Gastroesophageal sphincter (tissue), 4 donors: ENCODE results near the gene BIRC6. TPM values are rescaled to one million over a fixed set of nuclear protein-coding genes. Genes with fewer than 3 reads are reported as not detected.

Experiments used
- ATAC-seq: fragments of 150-250 bp; one replicate; pipeline ENCODE4 v1.9.1; 2016; ENCODE audit warnings: mild to moderate bottlenecking, moderate library complexity
- H3K27ac ChIP-seq, 4 donors: fragments of 200-600 bp; sonication (generic) in 3 of 4; 1 replicate in 3 of 4; 2 replicates in 1 of 4; pipeline ENCODE4 v1.5.1; 2016 to 2019
- H3K27me3 ChIP-seq: fragments of 200-600 bp; sonication (generic); one replicate; pipeline ENCODE4 v1.5.1; 2019
- H3K36me3 ChIP-seq, 2 donors: fragments of 200-600 bp; sonication (generic); one replicate each; pipeline ENCODE4 v1.5.1; 2019; ENCODE audit warnings: control low read depth in 1 of 2
- H3K4me1 ChIP-seq, 3 donors: fragments of 200-600 bp; sonication (generic); 1 replicate in 2 of 3; 2 replicates in 1 of 3; pipeline ENCODE4 v1.5.1; 2016 to 2019; ENCODE audit warnings: control low read depth in 2 of 3
- H3K4me3 ChIP-seq, 2 donors: fragments of 200-600 bp; sonication (generic); one replicate each; pipeline ENCODE4 v1.5.1; 2019; ENCODE audit warnings: mild to moderate bottlenecking in 1 of 2, moderate library complexity in 1 of 2
- H3K9me3 ChIP-seq, 3 donors: fragments of 200-600 bp; sonication (generic); one replicate each; pipeline ENCODE4 v1.5.1; 2017 to 2019; ENCODE audit warnings: control low read depth in 2 of 3
- EP300 ChIP-seq: sonication (generic); formaldehyde crosslinking; IDR thresholded peaks from one replicate; pipeline ENCODE4 v1.6.1; 2017; ENCODE audit warnings: antibody characterized with exemption, mild to moderate bottlenecking
- POLR2A ChIP-seq, 2 donors: fragments of 450-650 bp; IDR thresholded peaks; one replicate each; pipeline ENCODE4 v1.6.1; 2017; ENCODE audit warnings: antibody characterized with exemption in 2 of 2, mild to moderate bottlenecking in 2 of 2, moderate library complexity in 1 of 2
- POLR2AphosphoS5 ChIP-seq: sonication (generic); formaldehyde crosslinking; IDR thresholded peaks from one replicate; pipeline ENCODE4 v1.6.1; 2017; ENCODE audit warnings: antibody characterized with exemption
- WGBS, 2 donors: methylation state at CpG; one replicate each; pipeline ENCODE4 v1.1.5; 2018; ENCODE audit warnings: low coverage in 1 of 2; 5-methylcytosine and 5-hydroxymethylcytosine counted together
- total RNA-seq, 4 donors: library from RNA; depleted of rRNA; stranded (reverse); fragments of >200 nt; gene quantifications; one replicate each; pipeline ENCODE4 v1.1.0, GENCODE V29; 2016
- TF ChIP-seq, protein P1 (sequence below), 4 experiments: fragments of 200-600 bp in 2 of 4; fragments of 450-650 bp in 2 of 4; sonication (generic) in 1 of 4; IDR thresholded peaks; one replicate each; pipeline ENCODE4 v1.5.1; 2017 to 2019; ENCODE audit warnings: antibody characterized with exemption in 4 of 4, mild to moderate bottlenecking in 2 of 4, moderate library complexity in 2 of 4

BIRC6 gene
- total RNA-seq, 4 donors from 2014 or later: 69.5 to 168 (median 92.7) TPM

DNA sequence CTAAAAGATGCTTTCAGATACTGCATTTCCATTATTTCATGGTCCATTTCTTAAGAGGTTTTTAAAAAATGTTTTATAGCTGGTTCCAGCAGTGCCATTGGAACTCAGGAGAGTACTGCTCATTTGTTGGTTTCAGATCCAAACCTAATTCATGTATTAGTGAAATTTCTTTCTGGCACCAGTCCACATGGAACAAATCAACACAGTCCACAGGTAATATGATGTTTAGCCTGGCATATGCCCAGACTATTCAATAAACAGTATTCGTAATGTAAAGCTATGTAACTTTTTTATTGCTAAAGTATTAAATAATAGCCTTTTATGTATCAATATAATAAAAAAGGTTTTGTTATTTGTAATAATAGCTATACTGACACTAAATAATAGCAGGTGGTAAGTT, 134.5 kb downstream of the BIRC6 start:
- Histone ChIP-seq H3K4me3 (no peak overlapping the region), H3K27ac (no peak overlapping the region), H3K27me3 (no peaks in the 10 kb centered on the region), H3K4me1 (peaks cover 0 to 7% (median 0%) of the 10 kb centered on the region in 3 donors), H3K9me3 (no peaks in the 10 kb centered on the region), H3K36me3 (peaks cover 0 to 70% of the 10 kb centered on the region in 2 donors)
- no peak for TF ChIP-seq POLR2AphosphoS5
- TF ChIP-seq EP300: no peak
- no peak for TF ChIP-seq POLR2A (IDR thresholded peaks at IDR 0.05)
- TF ChIP-seq, protein P1, sequence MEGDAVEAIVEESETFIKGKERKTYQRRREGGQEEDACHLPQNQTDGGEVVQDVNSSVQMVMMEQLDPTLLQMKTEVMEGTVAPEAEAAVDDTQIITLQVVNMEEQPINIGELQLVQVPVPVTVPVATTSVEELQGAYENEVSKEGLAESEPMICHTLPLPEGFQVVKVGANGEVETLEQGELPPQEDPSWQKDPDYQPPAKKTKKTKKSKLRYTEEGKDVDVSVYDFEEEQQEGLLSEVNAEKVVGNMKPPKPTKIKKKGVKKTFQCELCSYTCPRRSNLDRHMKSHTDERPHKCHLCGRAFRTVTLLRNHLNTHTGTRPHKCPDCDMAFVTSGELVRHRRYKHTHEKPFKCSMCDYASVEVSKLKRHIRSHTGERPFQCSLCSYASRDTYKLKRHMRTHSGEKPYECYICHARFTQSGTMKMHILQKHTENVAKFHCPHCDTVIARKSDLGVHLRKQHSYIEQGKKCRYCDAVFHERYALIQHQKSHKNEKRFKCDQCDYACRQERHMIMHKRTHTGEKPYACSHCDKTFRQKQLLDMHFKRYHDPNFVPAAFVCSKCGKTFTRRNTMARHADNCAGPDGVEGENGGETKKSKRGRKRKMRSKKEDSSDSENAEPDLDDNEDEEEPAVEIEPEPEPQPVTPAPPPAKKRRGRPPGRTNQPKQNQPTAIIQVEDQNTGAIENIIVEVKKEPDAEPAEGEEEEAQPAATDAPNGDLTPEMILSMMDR (IDR thresholded peaks at IDR 0.05): no peak
- ATAC-seq: no peak
- WGBS, 2 donors: 55 to 95% methylated on average over 1 of the region's 1 CpG

DNA sequence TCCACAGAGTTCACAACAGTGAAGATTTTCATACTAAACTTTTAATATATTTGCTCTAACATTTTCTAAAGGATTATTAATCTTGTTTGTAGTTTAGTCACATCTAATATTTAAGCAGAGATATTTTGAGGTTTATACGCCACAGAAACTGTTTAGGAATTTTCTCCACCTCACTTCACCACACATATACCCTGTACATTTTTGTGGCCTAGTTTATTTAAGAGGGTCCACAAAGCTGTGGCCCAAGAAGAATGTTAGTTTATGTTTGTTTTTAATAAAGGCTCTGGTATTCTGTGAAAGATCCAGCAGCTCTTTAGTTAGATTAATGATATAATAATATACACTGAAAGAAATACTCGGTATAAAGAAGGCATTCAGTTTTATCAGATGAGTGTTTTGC, 138.3 kb downstream of the BIRC6 start:
- ATAC-seq: no peak
- TF ChIP-seq EP300: no peak
- no peak for TF ChIP-seq POLR2A (IDR thresholded peaks at IDR 0.05)
- TF ChIP-seq, protein P1 (IDR thresholded peaks at IDR 0.05): no peak
- TF ChIP-seq POLR2AphosphoS5: no peak
- WGBS, 2 donors: 37 to 68% methylated on average over 2 of the region's 2 CpGs
- no peaks in the 10 kb centered on the region for H3K9me3 ChIP-seq
- H3K4me3 ChIP-seq: no peak overlapping the region
- no peak overlapping the region for H3K27ac ChIP-seq
- no peaks in the 10 kb centered on the region for H3K27me3 ChIP-seq
- peaks cover 0 to 61% of the 10 kb centered on the region in 2 donors for H3K36me3 ChIP-seq
- H3K4me1 ChIP-seq: peaks cover 0 to 7% (median 0%) of the 10 kb centered on the region in 3 donors

DNA sequence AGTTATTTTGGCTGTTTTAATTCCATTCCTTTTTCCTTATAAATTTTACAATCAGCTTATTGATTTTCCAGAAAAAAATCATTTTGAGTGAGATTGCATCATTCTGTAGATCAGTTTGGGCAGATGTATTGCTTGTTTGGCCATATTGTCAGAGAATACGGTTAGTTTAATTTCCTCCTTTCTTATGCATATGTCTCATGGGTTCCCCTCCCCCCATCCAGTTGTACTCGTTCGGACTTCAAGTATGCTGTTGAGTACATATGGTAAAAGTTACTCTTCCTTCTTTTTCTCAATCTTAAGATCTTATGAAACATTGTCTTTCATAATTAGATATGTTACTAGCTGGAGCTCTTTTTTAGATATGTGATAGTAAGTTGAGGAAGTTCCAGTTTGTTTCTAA, 139.8 kb downstream of the BIRC6 start:
- no peak for TF ChIP-seq POLR2AphosphoS5
- TF ChIP-seq EP300: no peak
- TF ChIP-seq, protein P1 (IDR thresholded peaks at IDR 0.05): no peak
- no peak for TF ChIP-seq POLR2A (IDR thresholded peaks at IDR 0.05)
- peaks cover 0 to 7% (median 0%) of the 10 kb centered on the region in 3 donors for H3K4me1 ChIP-seq
- no peaks in the 10 kb centered on the region for H3K27me3 ChIP-seq
- ATAC-seq: no peak
- H3K27ac ChIP-seq: no peak overlapping the region
- 92 to 94% methylated on average over 3 of the region's 3 CpGs for WGBS, 2 donors
- no peaks in the 10 kb centered on the region for H3K9me3 ChIP-seq
- peaks cover 0 to 61% of the 10 kb centered on the region in 2 donors for H3K36me3 ChIP-seq
- H3K4me3 ChIP-seq: no peak overlapping the region

DNA sequence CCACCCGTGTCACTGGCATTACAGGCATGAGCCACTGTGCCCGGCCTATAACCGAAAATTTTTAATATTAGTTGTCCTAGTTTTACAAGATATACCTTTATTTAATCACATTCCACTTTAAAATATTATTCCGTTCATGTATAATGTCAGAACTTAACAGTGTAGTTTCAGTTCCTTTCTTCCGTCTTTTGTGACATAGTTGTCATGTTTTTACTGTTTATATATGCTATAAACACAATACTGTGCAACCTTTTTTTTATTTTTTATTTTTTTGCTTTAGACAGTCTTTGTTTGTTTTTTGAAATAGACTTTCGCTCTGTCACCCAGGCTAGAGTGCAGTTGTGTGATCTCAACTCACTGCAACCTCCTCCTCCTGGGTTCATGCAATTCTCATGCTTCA, 141.5 kb downstream of the BIRC6 start:
- Histone ChIP-seq H3K4me1 (peaks cover 0 to 7% (median 0%) of the 10 kb centered on the region in 3 donors), H3K27ac (no peak overlapping the region), H3K27me3 (no peaks in the 10 kb centered on the region), H3K4me3 (no peak overlapping the region), H3K36me3 (peaks cover 0 to 68% of the 10 kb centered on the region in 2 donors), H3K9me3 (no peaks in the 10 kb centered on the region)
- TF ChIP-seq POLR2A (IDR thresholded peaks at IDR 0.05): no peak
- TF ChIP-seq POLR2AphosphoS5: no peak
- TF ChIP-seq EP300: no peak
- TF ChIP-seq, protein P1 (IDR thresholded peaks at IDR 0.05): no peak
- no peak for ATAC-seq
- WGBS, 2 donors: 89 to 98% methylated on average over 5 to 6 of the region's 6 CpGs

DNA sequence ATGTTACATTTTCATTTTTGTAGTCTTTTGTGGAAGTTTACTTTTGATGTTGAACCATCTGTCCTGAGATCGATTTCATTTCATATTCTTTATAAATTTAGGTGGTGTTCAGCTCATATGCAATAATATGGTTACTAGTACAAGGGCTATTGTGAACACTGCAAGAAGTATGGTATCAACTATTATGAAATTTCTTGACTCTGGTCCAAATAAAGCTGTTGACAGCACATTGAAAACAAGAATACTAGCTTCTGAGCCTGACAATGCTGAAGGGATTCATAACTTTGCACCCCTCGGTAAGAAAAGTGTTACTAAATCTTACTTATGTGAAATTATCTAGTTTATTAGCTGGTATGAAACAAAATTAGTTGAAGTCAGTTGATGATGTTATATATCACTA, 146.1 kb downstream of the BIRC6 start:
- Histone ChIP-seq H3K36me3 (peaks cover 0 to 96% of the 10 kb centered on the region in 2 donors), H3K9me3 (no peaks in the 10 kb centered on the region), H3K27ac (no peak overlapping the region), H3K27me3 (no peaks in the 10 kb centered on the region), H3K4me3 (no peak overlapping the region), H3K4me1 (no peaks in the 10 kb centered on the region)
- WGBS, 2 donors: 90 to 100% methylated on average over 2 of the region's 2 CpGs
- ATAC-seq: no peak
- no peak for TF ChIP-seq EP300
